Endometrial microvascular endothelial cells (primary cell): ENCODE data around the gene STAP2. TPM values are rescaled to one million over a fixed set of nuclear protein-coding genes. Genes with fewer than 3 reads are reported as not detected.
"Not testable (repeated sequence)": the region's sequence is repeated elsewhere in the genome, so short reads cannot be mapped to it uniquely, and the experiment has no call there.

Experiments
- in situ Hi-C: cut with HindIII; loops from 2 replicates; pipeline ENCODE4 v1.10.0; 2017; ENCODE audit warnings: low sequenced_read_pairs, low pct_unique_long_range_greater_than_20kb; ENCODE audit errors: inconsistent ontology term
- total RNA-seq: library from RNA; depleted of rRNA; stranded (reverse); fragments of >200 nt; gene quantifications from one replicate; pipeline ENCODE4 v1.2.3, GENCODE V29; 2015; ENCODE audit errors: inconsistent ontology term

Gene STAP2
- total RNA-seq, 1 donor from 2014 or later = 15.0 TPM

- in situ Hi-C loops = no loop called here
Measured at GRCh38 chr19:4361152-4362046, 22.8 kb upstream of the STAP2 start.

- in situ Hi-C loops = no loop called here
Measured at GRCh38 chr19:4360641-4361151, 22.1 kb upstream of the STAP2 start.

DNA sequence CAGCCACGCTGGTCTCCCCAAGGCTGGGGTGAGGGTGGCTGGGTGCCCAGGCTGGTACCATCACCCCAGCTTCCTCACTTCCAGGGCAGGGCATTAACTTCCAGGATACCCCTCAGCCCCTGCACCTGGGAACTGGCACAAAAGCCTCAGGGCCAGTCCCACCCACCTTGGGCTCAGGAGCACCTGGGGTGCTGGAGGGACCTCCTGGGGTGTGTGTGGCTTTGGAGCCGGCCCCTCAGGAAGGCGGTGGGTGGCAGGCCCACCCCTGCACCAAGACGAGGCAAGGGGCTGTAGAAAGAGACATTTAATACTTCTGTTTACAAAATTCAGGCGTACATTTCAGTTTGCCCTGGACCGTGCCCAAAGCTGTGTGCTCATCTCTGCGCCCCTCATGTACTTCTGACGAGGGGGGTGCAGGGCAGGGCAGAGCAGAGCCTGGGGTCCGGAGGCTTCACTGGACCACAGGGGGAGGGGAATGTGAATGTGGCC, 21.5 kb upstream of the STAP2 start:
- in situ Hi-C loops = no loop called here

DNA sequence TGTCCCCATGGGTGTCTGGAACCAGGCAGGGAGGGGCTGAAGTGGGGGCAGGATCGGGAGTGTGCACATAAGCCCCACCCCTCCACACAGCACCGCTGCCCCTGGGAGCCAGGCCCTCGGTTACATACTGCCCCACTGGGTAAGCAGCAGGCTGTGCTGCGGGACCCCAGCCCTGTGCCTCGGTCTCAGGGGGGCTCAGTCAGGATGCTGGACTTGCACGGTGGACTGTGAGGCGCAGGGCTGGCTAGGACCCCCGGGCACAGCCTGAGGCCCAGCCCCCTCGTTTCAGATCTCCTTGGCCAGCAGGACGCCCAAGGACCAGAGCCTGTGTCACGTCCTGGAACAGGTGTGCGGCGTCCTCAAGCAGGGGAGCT, 21.0 kb upstream of the STAP2 start:
- in situ Hi-C loops = no loop called here

- in situ Hi-C loops = no loop called here
Measured at GRCh38 chr19:4358709-4359626, 20.3 kb upstream of the STAP2 start.

GRCh38 chr19:4357921-4358326, 19.3 kb upstream of the STAP2 start:
- in situ Hi-C loops = no loop called here

DNA sequence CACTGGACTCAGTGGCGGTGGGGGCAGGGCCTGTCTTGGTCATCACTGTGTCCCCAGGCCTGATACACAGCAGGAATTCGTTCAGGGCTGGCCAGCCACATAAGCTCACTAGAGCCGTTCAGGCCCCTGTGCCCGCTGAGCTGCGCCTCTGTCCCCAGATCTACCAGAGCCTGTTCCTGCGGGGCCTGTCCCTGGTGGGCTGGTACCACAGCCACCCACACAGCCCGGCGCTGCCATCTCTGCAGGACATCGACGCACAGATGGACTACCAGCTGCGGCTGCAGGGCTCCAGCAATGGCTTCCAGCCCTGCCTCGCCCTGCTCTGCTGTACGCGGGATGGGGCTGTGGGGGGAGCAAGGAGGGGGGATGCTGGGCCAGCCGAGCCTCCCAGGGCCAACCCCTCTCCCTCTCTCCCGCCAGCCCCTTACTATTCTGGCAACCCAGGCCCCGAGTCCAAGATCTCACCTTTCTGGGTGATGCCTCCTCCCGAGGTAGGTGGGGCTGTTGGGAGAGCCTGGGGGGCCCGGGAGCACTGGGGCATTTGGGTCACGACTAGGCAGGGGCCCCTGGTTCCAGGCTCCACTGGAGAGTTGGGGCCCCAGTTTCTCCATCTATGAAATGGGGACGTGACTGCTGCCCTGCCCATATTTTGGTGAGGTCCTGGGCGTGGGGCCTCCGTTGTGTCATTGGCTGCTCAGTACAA, 18.6 kb upstream of the STAP2 start:
- in situ Hi-C loops = no loop called here

DNA sequence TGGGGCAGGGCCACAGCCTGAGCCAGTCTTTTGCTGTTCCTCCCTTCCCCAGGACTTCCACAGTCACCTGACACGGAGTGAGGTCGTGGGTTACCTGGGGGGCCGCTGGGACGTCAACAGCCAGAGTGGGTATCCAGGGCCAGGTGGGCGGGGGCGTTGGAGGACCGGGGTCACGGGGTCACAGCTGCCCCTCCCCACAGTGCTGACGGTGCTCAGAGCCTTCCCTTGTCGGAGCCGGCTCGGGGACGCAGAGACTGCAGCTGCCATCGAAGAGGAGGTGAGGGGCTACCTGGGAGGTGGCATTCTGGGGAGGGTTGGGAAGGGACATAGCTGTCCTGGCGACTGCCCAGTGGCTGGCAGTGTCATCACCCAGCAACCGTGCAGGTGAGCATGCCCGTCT, 16.3 kb upstream of the STAP2 start:
- in situ Hi-C loops = no loop called here

- in situ Hi-C loops = no loop called here
Measured at GRCh38 chr19:4354282-4354681, 15.7 kb upstream of the STAP2 start.

GRCh38 chr19:4352701-4353121, 14.1 kb upstream of the STAP2 start:
- in situ Hi-C loops = no loop called here

- in situ Hi-C loops = no loop called here
Measured at GRCh38 chr19:4350726-4351125, 12.1 kb upstream of the STAP2 start.

- in situ Hi-C loops = no loop called here
Measured at GRCh38 chr19:4350111-4350510, 11.5 kb upstream of the STAP2 start.

DNA sequence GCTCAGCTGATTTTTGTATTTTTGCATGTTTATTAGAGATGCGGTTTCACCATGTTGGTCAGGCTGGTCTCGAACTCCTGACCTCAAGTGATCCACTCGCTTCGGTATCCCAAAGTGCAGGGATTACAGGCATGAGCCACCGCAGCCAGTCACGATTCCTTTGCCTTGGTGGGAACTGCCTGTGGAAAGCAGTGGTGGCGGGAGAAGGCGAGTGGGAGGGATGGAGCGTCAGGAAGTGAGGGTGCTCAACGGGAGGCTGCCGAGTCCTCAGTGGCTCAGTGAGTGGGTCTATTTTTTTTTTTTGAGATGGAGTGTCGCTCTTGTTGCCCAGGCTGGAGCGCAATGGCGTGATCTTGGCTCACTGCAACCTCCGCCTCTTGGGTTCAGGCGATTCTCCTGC, 10.6 kb upstream of the STAP2 start:
- in situ Hi-C loops = not testable (repeated sequence)

- in situ Hi-C loops = no loop called here
Measured at GRCh38 chr19:4347521-4347920, 8.9 kb upstream of the STAP2 start.

- in situ Hi-C loops = no loop called here
Measured at GRCh38 chr19:4346020-4346383, 7.4 kb upstream of the STAP2 start.

DNA sequence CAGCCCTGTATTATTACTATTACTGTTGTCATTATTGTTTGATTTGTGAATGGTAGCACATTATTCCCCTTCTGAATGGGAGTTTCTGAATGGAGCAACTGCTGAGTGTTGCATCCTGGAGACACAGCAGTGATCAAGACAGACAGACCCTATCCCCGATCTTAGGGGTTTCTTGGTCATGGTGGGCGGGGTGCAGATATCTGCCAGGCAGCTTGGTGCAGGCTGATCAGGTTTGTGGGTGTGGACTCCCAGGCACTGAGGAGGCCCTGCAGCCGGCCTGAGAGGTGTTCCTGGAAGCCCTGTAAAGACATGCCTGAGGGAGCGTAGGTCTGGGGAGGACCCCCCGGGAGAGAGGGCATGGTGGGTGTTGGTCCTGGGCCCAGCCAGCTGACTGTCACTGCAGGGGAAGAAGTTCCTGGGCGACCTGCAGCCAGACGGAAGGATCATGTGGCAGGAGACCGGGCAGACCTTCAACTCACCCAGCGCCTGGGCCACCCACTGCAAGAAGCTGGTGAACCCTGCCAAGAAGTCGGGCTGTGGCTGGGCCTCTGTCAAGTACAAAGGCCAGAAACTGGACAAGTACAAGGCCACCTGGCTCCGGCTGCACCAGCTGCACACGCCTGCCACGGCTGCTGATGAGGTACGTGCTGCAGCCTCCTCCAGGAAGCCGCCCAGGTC, 6.9 kb upstream of the STAP2 start:
- in situ Hi-C loops = no loop called here

DNA sequence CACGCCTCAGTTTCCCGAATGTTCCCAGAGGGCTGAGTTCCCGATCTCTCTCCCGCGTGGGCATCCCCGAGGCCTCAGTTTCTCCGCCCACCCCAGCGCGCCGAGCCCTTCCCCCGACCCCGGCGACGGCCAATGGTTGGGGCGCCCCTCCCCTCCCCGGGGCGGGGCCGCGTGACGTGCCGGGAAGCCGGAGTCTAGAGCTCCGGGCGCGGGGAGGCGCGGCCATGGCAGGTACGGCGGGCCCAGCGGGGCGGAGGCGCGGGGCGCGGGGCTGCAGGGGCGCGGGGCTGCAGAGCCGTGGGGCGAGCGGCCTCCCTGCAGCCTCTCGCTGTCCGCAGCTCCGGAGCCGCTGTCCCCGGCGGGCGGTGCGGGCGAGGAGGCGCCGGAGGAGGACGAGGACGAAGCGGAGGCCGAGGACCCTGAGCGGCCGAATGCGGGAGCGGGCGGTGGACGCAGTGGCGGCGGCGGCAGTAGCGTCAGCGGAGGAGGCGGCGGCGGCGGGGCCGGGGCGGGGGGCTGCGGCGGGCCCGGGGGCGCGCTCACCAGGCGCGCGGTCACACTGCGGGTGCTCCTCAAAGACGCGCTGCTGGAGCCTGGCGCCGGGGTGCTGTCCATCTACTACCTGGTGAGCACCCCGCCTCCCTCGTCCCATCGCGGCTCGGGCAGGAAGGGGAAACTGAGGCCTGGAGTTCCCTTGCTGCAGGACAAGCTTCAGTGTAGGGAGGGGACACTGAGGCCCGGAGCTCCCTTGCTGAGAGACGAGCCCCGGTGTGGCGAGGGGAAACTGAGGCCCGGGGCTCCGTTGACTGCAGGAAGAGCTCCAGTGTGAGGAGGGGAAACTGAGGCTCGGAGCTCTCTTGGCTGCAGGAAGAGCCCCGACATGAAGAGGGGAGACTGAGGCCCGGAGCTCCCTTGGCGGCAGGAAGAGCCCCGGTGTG, 5.0 kb upstream of the STAP2 start, which contains the start of gene MPND:
TSS of gene MPND (plus strand) at position 193 of the 938 bp plus-strand sequence. CDS start at position 225, 32 bp downstream.
- in situ Hi-C loops = no loop called here
